Measurements from ENCODE around the gene BICRA.

The BICRA gene

DNA sequence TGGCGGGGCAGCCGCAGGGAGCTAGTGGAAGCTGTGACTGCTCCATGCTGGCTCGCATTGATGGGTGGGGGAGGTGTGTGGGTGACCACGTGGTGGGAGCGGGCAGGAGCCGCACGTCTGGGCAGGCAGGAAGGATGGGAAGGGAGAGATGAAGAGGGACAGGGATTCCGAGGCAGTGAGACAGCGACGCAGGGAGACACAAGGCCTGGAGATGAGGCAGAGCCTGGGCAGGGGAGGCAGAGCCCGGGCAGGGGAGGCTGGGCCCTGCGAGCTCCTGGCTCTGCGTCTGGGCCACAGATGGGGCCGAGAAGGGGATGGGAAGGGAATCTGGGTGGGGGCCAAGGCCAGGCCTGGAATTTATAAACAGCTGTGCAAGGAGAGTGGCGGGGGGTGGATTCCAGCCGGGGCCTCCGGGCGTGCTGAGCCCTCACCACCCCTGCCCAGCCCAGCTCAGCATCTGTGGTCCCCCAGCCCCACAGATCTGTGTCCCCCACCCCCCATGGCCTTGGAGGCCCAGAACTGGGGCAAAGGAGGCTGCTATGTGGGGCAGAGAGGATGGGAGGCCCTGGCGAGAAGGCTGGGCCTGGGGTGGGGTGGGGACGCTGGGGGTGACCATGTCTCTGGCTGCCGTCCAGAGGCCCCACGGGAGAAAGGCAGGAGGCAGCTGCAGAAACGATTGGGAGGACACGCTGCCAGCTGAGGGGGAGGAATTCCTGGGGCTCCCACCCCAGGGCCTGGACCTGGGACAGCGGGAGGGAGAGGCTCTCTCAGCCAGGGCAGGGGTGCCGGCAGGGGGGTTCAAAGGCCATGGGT is 110.3 kb downstream of the BICRA start:
- no peak overlapping the region for H3K4me2 ChIP-seq (ENCODE audit: low read depth, low read length)
- DNase-seq, result no peak
- H2AFZ ChIP-seq (ENCODE audit: low read length), result no peak overlapping the region
- H3K4me1 ChIP-seq (ENCODE audit: low read length), result no peaks in the 10 kb centered on the region
- TF ChIP-seq EZH2 (optimal IDR thresholded peaks at IDR 0.05; ENCODE audit: low read depth, low read length) (no peak), CTCF (IDR thresholded peaks at IDR 0.05; ENCODE audit: low read length) (no peak), EZH2phosphoT487 (IDR thresholded peaks at IDR 0.05; ENCODE audit: low read length) (no peak)
- H3K27ac ChIP-seq (ENCODE audit: low read length), result no peak overlapping the region
- no peaks in the 10 kb centered on the region for H3K79me2 ChIP-seq (ENCODE audit: low read length)
- H3K36me3 ChIP-seq (replicated peaks; ENCODE audit: insufficient read depth, low read length), result no peaks in the 10 kb centered on the region
- no peaks in the 10 kb centered on the region for H4K20me1 ChIP-seq (ENCODE audit: insufficient read depth, low read length)
- no peaks in the 10 kb centered on the region for H3K9me2 ChIP-seq (replicated peaks; ENCODE audit: insufficient read depth, low read length)
- no peaks in the 10 kb centered on the region for H3K9me3 ChIP-seq (replicated peaks; ENCODE audit: insufficient read depth, low read length)
- peaks cover 69% of the 10 kb centered on the region for H3K27me3 ChIP-seq (replicated peaks; ENCODE audit: insufficient read depth, low read length)
- H3K9ac ChIP-seq (ENCODE audit: low read length), result no peak overlapping the region
- H3F3A ChIP-seq (ENCODE audit: insufficient read depth, low read length), result no peaks in the 10 kb centered on the region
- H3K4me3 ChIP-seq (ENCODE audit: low read length), result no peak overlapping the region

DNA sequence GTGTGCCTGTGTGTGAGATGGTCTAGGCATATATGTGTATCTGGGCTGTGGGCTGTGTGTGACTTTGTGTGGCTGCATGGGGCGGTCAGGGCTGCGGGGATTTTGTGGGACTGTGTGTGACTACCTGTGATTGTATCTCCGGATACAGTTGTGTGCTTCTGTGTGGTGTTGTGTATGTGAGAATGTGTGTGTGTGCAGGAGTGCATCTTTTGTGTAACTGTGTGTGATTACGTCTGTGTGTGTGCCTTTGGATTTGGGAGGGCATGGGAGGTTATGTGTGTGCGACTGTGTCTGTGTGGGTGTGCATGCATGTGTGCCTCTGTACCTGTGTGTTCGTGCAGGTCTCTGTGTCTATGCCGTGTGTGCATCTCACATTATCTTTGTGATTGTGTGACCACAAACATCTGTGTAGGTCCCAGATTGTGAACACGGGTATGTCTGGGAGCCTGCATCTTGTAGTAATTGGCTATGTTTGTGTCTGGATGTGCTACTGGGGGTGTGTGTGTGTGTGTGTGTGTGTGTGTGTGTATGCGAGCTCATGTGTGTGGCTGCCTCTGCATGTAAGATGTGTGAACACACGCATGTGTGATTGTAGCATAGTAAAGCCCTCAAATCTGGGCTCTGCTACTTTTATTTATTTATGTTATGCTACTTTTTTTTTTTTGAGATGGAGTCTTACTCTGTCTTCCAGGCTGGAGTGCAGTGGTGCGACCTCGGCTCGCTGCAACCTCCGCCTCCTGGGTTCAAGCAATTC is 111.9 kb downstream of the BICRA start:
- Histone ChIP-seq H4K20me1 (ENCODE audit: insufficient read depth, low read length) (no peaks in the 10 kb centered on the region), H3K9me2 (replicated peaks; ENCODE audit: insufficient read depth, low read length) (no peaks in the 10 kb centered on the region), H3K36me3 (replicated peaks; ENCODE audit: insufficient read depth, low read length) (no peaks in the 10 kb centered on the region), H3K4me1 (ENCODE audit: low read length) (no peaks in the 10 kb centered on the region), H3K27ac (ENCODE audit: low read length) (no peak overlapping the region), H3K79me2 (ENCODE audit: low read length) (no peaks in the 10 kb centered on the region), H3K9ac (ENCODE audit: low read length) (no peak overlapping the region), H3K27me3 (replicated peaks; ENCODE audit: insufficient read depth, low read length) (peaks cover 72% of the 10 kb centered on the region), H2AFZ (ENCODE audit: low read length) (no peak overlapping the region), H3F3A (ENCODE audit: insufficient read depth, low read length) (no peaks in the 10 kb centered on the region), H3K4me2 (ENCODE audit: low read depth, low read length) (no peak overlapping the region), H3K4me3 (ENCODE audit: low read length) (no peak overlapping the region), H3K9me3 (replicated peaks; ENCODE audit: insufficient read depth, low read length) (no peaks in the 10 kb centered on the region)
- TF ChIP-seq EZH2phosphoT487 (IDR thresholded peaks at IDR 0.05; ENCODE audit: low read length) (no peak), CTCF (IDR thresholded peaks at IDR 0.05; ENCODE audit: low read length) (no peak), EZH2 (optimal IDR thresholded peaks at IDR 0.05; ENCODE audit: low read depth, low read length) (peak; percentile 49)
- no peak for DNase-seq

DNA sequence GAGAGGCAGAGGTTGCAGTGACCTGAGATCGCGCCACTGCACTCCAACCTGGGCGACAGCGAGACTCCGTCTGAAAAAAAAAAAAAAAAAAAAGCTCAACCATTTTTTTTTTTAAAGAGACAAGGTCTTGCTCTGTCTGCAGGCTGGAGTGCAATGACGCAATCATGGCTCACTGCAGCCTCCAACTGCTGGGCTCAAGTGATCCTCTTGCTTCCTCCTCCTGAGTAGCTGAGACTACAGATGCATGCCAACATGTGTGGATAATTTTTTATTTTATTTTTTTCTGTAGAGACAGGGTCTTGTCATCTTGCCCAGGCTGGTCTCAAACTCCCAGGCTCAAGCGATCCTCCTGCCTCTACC is 114.6 kb downstream of the BICRA start:
- H3K4me2 ChIP-seq (ENCODE audit: low read depth, low read length), result no peak overlapping the region

More for the DNA sequence above, 114.6 kb downstream of the BICRA start:
- Histone ChIP-seq H3K9me3 (replicated peaks; ENCODE audit: insufficient read depth, low read length) (no peaks in the 10 kb centered on the region), H3K9ac (ENCODE audit: low read length) (no peak overlapping the region), H3K4me3 (ENCODE audit: low read length) (no peak overlapping the region), H3F3A (ENCODE audit: insufficient read depth, low read length) (no peaks in the 10 kb centered on the region), H3K9me2 (replicated peaks; ENCODE audit: insufficient read depth, low read length) (no peaks in the 10 kb centered on the region), H2AFZ (ENCODE audit: low read length) (no peak overlapping the region), H3K27ac (ENCODE audit: low read length) (no peak overlapping the region), H3K79me2 (ENCODE audit: low read length) (no peaks in the 10 kb centered on the region), H3K27me3 (replicated peaks; ENCODE audit: insufficient read depth, low read length) (peaks cover 80% of the 10 kb centered on the region), H4K20me1 (ENCODE audit: insufficient read depth, low read length) (no peaks in the 10 kb centered on the region), H3K36me3 (replicated peaks; ENCODE audit: insufficient read depth, low read length) (no peaks in the 10 kb centered on the region), H3K4me1 (ENCODE audit: low read length) (no peaks in the 10 kb centered on the region)
- no peak for DNase-seq
- TF ChIP-seq CTCF (IDR thresholded peaks at IDR 0.05; ENCODE audit: low read length), result no peak
- TF ChIP-seq EZH2 (optimal IDR thresholded peaks at IDR 0.05; ENCODE audit: low read depth, low read length), result no peak
- no peak for TF ChIP-seq EZH2phosphoT487 (IDR thresholded peaks at IDR 0.05; ENCODE audit: low read length)
